HCT116 (cell line): ENCODE data around the gene DNAJC19. TPM values are rescaled to one million over a fixed set of nuclear protein-coding genes. Genes with fewer than 3 reads are reported as not detected.
"Not testable (repeated sequence)": the region's sequence is repeated elsewhere in the genome, so short reads cannot be mapped to it uniquely, and the experiment has no call there.

Experiments used
- ATAC-seq: fragments of 200-7000 bp; cut with Tn5 transposase; 2 replicates; pipeline ENCODE4 v1.9.1; 2020; ENCODE audit warnings: mild to moderate bottlenecking, moderate library complexity
- BruUV-seq: library from RNA; stranded (reverse); fragments of 400-500 nt; replicated peaks from 2 replicates; lab custom pipeline; 2021; lab: Mats Ljungman, UMichigan
- CTCF ChIA-PET: fragments of 300-600 bp; sonication (Branson Sonifier 250); formaldehyde crosslinking; loops from one replicate; lab custom pipeline; 2021; ENCODE audit warnings: antibody characterized with exemption; lab: Charles Lee
- POLR2A ChIA-PET: fragments of 300-600, 350-600 bp; sonication (Branson Sonifier 250); formaldehyde crosslinking; loops from one replicate; lab custom pipeline; 2021; ENCODE audit warnings: antibody characterized with exemption; lab: Charles Lee
- RAD21 ChIA-PET, 2 experiments: fragments of 300-600 bp; sonication (Branson Sonifier 250); formaldehyde crosslinking; loops; one replicate each; lab custom pipeline; 2023; ENCODE audit warnings: low total read pairs in 2 of 2; ENCODE audit not compliant: uncharacterized antibody in 2 of 2, unreplicated experiment in 2 of 2, low non-redundant PET in 1 of 2; lab: Charles Lee
- DNase-seq: peaks from one replicate; pipeline ENCODE4 v3.0.0-alpha.2; 2010; ENCODE audit warnings: low read depth, low spot score
- H2AFZ ChIP-seq: fragments of 200-600 bp; shearing (Covaris generic), sonication (generic); 2 replicates; pipeline ENCODE4 v1.6.1; 2017; ENCODE audit warnings: low read depth, mixed run types, mixed read lengths, antibody characterized with exemption, low read length; ENCODE audit not compliant: poor library complexity, severe bottlenecking
- H3K27ac ChIP-seq: 2 replicates; pipeline ENCODE4 v1.5.1; 2012; ENCODE audit warnings: low read depth, low read length
- H3K27me3 ChIP-seq: fragments of 200-600 bp; sonication (generic); 2 replicates; pipeline ENCODE4 v1.6.1; 2016; ENCODE audit warnings: mixed run types, low read length, mixed read lengths; ENCODE audit not compliant: insufficient read depth
- H3K36me3 ChIP-seq, 2 experiments: fragments of 200-500 bp in 1 of 2; fragments of 200-600 bp in 1 of 2; sonication (Bioruptor generic) in 1 of 2; sonication (generic) in 1 of 2; 2 replicates each; pipeline versions ENCODE4 v1.5.1 to v1.6.1; 2014 to 2016; ENCODE audit warnings: low read length in 2 of 2, inconsistent platforms in 1 of 2, mixed read lengths in 1 of 2, mixed run types in 1 of 2; ENCODE audit not compliant: insufficient read depth in 2 of 2, control insufficient read depth in 1 of 2
- H3K4me1 ChIP-seq, 2 experiments: fragments of 200-600 bp in 1 of 2; sonication (generic) in 1 of 2; 2 replicates each; pipeline versions ENCODE4 v1.5.1 to v1.6.1; 2012 to 2017; ENCODE audit warnings: low read length in 2 of 2, inconsistent platforms in 1 of 2, mild to moderate bottlenecking in 1 of 2, mixed read lengths in 1 of 2, mixed run types in 1 of 2, moderate library complexity in 1 of 2; ENCODE audit not compliant: insufficient read depth in 2 of 2, control insufficient read depth in 1 of 2
- H3K4me2 ChIP-seq: fragments of 200-600 bp; sonication (generic); 2 replicates; pipeline ENCODE4 v1.6.1; 2017; ENCODE audit warnings: mixed run types, low read length, mixed read lengths
- H3K4me3 ChIP-seq, 2 experiments: fragments of 200-600 bp in 1 of 2; sonication (generic) in 1 of 2; replicated peaks in 1 of 2; 2 replicates each; pipeline ENCODE4 v1.5.1; 2011 to 2016; ENCODE audit warnings: low read length in 2 of 2, control low read depth in 1 of 2, low read depth in 1 of 2, mild to moderate bottlenecking in 1 of 2, mixed read lengths in 1 of 2, mixed run types in 1 of 2
- H3K79me2 ChIP-seq: fragments of 200-600 bp; sonication (generic); 2 replicates; pipeline ENCODE4 v1.6.1; 2017; ENCODE audit warnings: mild to moderate bottlenecking, mixed run types, low read length, moderate library complexity, mixed read lengths; ENCODE audit not compliant: insufficient read depth
- H3K9ac ChIP-seq: fragments of 200-600 bp; sonication (generic); 2 replicates; pipeline ENCODE4 v1.6.1; 2016; ENCODE audit warnings: low read length, mixed read lengths
- H3K9me2 ChIP-seq: fragments of 200-600 bp; sonication (generic), shearing (Covaris generic); 2 replicates; pipeline ENCODE4 v1.6.1; 2017; ENCODE audit warnings: mixed run types, mild to moderate bottlenecking, moderate library complexity; ENCODE audit not compliant: insufficient read depth
- H3K9me3 ChIP-seq, 2 experiments: fragments of 200-500 bp in 1 of 2; fragments of 200-600 bp in 1 of 2; sonication (Bioruptor generic) in 1 of 2; sonication (generic) in 1 of 2; 2 replicates each; pipeline ENCODE4 v1.6.1; 2014 to 2017; ENCODE audit warnings: low read length in 2 of 2, mixed read lengths in 2 of 2, inconsistent platforms in 1 of 2, low read depth in 1 of 2, mild to moderate bottlenecking in 1 of 2, mixed run types in 1 of 2, moderate library complexity in 1 of 2; ENCODE audit not compliant: control insufficient read depth in 1 of 2, insufficient read depth in 1 of 2
- H4K20me1 ChIP-seq: fragments of 200-600 bp; sonication (generic), shearing (Covaris generic); 2 replicates; pipeline ENCODE4 v1.6.1; 2017; ENCODE audit warnings: mixed run types, mild to moderate bottlenecking, moderate library complexity; ENCODE audit not compliant: insufficient read depth
- ATF3 ChIP-seq: IDR thresholded peaks from 2 replicates; pipeline ENCODE4 v1.6.1; 2012
- CBX3 ChIP-seq: IDR thresholded peaks from 2 replicates; pipeline ENCODE4 v1.6.1; 2012; ENCODE audit warnings: low read depth
- CEBPB ChIP-seq: IDR thresholded peaks from 2 replicates; pipeline ENCODE4 v1.6.1; 2012; ENCODE audit warnings: low read depth
- ELF1 ChIP-seq: IDR thresholded peaks from 2 replicates; pipeline ENCODE4 v1.6.1; 2012; ENCODE audit warnings: low read depth, borderline replicate concordance
- EZH2phosphoT487 ChIP-seq: fragments of 200-600 bp; IDR thresholded peaks from 2 replicates; pipeline ENCODE4 v1.6.1; 2018; ENCODE audit warnings: antibody characterized with exemption, borderline replicate concordance
- FOSL1 ChIP-seq: IDR thresholded peaks from 2 replicates; pipeline ENCODE4 v1.6.1; 2012; ENCODE audit warnings: low read depth
- POLR2A ChIP-seq: IDR thresholded peaks from 2 replicates; pipeline ENCODE4 v1.7.0; 2011; ENCODE audit warnings: borderline replicate concordance; ENCODE audit not compliant: insufficient read depth, insufficient read length; ENCODE audit errors: extremely low read depth
- RAD21 ChIP-seq: IDR thresholded peaks from 2 replicates; pipeline ENCODE4 v1.6.1; 2012; ENCODE audit warnings: low read depth, mild to moderate bottlenecking
- SIN3A ChIP-seq: IDR thresholded peaks from 2 replicates; pipeline ENCODE4 v1.6.1; 2012; ENCODE audit warnings: low read depth
- SP1 ChIP-seq: IDR thresholded peaks from 2 replicates; pipeline ENCODE4 v1.6.1; 2012; ENCODE audit warnings: low read depth
- SRF ChIP-seq: IDR thresholded peaks from 2 replicates; pipeline ENCODE4 v1.6.1; 2012; ENCODE audit warnings: low read depth
- TCF7L2 ChIP-seq: IDR thresholded peaks from 2 replicates; pipeline ENCODE4 v1.7.0; 2011; ENCODE audit warnings: borderline replicate concordance, inconsistent platforms; ENCODE audit not compliant: insufficient read depth, insufficient read length; ENCODE audit errors: extremely low read depth
- YY1 ChIP-seq: IDR thresholded peaks from 2 replicates; pipeline ENCODE4 v1.6.1; 2011; ENCODE audit warnings: low read length, low read depth, moderate library complexity, mild to moderate bottlenecking; ENCODE audit not compliant: insufficient replicate concordance; ENCODE audit errors: extremely low read depth
- ZNF274 ChIP-seq: fragments of 200-500 bp; sonication (Bioruptor generic); IDR thresholded peaks from 2 replicates; pipeline ENCODE4 v1.6.1; 2014; ENCODE audit warnings: mild to moderate bottlenecking, low read depth, low read length, inconsistent platforms
- intact Hi-C: fragments of 100-400 bp; cut with micrococcal nuclease; formaldehyde crosslinking; loops from 2 replicates; pipeline ENCODE4 v1.10.0; 2022
- total RNA-seq: library from RNA; stranded (reverse); gene quantifications from one replicate; pipeline ENCODE4 v1.2.1, GENCODE V29; 2021; ENCODE audit not compliant: unreplicated experiment
- TF ChIP-seq, protein P1 (sequence below): IDR thresholded peaks from 2 replicates; pipeline ENCODE4 v1.6.1; 2012
- TF ChIP-seq, protein P2 (sequence below), 3 experiments: fragments of 200-600 bp in 1 of 3; sonication (generic) in 1 of 3; IDR thresholded peaks in 2 of 3; conservative IDR thresholded peaks in 1 of 3; 2 replicates each; pipeline ENCODE4 v1.5.1; 2012 to 2017; ENCODE audit warnings: low read depth in 2 of 3, low read length in 2 of 3, antibody characterized with exemption in 1 of 3, borderline replicate concordance in 1 of 3, control low read depth in 1 of 3, mild to moderate bottlenecking in 1 of 3, mixed read lengths in 1 of 3, mixed run types in 1 of 3, moderate library complexity in 1 of 3; ENCODE audit not compliant: insufficient read depth in 1 of 3
- TF ChIP-seq, protein P3 (sequence below): IDR thresholded peaks from 2 replicates; pipeline ENCODE4 v1.6.1; 2011; ENCODE audit warnings: mild to moderate bottlenecking, low read length, moderate library complexity; ENCODE audit not compliant: insufficient replicate concordance; ENCODE audit errors: extremely low read depth

DNAJC19 gene
- total RNA-seq, 1 experiment from 2014 or later = 61.2 TPM

DNA sequence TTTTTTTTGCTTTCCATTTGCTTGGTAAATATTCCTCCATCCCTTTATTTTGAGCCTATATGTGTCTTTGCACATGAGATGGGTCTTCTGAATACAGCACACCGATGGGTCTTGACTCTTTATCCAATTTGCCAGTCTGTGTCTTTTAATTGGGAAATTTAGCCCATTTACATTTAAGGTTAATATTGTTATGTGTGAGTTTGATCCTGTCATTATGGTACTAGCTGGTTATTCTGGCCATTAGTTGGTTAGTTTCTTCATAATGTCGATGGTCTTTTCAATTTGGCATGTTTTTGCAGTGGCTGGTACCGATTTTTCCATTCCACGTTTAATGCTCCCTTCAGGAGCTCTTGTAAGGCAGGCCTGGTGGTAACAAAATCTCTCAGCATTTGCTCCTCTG is 12.8 kb upstream of the DNAJC19 start:
- DNase-seq, H3K9ac ChIP-seq, H3K9me2 ChIP-seq, BruUV-seq, H3K79me2 ChIP-seq, intact Hi-C loops, H3K27me3 ChIP-seq, H4K20me1 ChIP-seq, POLR2A ChIA-PET, H3K4me3 ChIP-seq, H2AFZ ChIP-seq, CTCF ChIA-PET, H3K9me3 ChIP-seq, ATAC-seq, H3K36me3 ChIP-seq, H3K27ac ChIP-seq, H3K4me2 ChIP-seq, RAD21 ChIA-PET, H3K4me1 ChIP-seq: not testable (repeated sequence)

- POLR2A ChIA-PET = no interaction called here
- no peak for DNase-seq
- TF ChIP-seq POLR2A (no peak), YY1 (no peak), FOSL1 (no peak), CBX3 (no peak), ATF3 (no peak), CEBPB (no peak), SP1 (no peak), TCF7L2 (no peak), SRF (no peak), EZH2phosphoT487 (no peak), ZNF274 (no peak), ELF1 (no peak), SIN3A (no peak), RAD21 (no peak)
- TF ChIP-seq, protein P1, sequence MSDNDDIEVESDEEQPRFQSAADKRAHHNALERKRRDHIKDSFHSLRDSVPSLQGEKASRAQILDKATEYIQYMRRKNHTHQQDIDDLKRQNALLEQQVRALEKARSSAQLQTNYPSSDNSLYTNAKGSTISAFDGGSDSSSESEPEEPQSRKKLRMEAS = no peak
- TF ChIP-seq, protein P2, sequence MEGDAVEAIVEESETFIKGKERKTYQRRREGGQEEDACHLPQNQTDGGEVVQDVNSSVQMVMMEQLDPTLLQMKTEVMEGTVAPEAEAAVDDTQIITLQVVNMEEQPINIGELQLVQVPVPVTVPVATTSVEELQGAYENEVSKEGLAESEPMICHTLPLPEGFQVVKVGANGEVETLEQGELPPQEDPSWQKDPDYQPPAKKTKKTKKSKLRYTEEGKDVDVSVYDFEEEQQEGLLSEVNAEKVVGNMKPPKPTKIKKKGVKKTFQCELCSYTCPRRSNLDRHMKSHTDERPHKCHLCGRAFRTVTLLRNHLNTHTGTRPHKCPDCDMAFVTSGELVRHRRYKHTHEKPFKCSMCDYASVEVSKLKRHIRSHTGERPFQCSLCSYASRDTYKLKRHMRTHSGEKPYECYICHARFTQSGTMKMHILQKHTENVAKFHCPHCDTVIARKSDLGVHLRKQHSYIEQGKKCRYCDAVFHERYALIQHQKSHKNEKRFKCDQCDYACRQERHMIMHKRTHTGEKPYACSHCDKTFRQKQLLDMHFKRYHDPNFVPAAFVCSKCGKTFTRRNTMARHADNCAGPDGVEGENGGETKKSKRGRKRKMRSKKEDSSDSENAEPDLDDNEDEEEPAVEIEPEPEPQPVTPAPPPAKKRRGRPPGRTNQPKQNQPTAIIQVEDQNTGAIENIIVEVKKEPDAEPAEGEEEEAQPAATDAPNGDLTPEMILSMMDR (IDR thresholded peaks at IDR 0.05 in 2 of 3, conservative IDR thresholded peaks at IDR 0.05 in 1 of 3; ENCODE audit: borderline replicate concordance in 1 of 3, insufficient read depth in 1 of 3, low read depth in 2 of 3, low read length in 2 of 3) = no peak
- TF ChIP-seq, protein P3, sequence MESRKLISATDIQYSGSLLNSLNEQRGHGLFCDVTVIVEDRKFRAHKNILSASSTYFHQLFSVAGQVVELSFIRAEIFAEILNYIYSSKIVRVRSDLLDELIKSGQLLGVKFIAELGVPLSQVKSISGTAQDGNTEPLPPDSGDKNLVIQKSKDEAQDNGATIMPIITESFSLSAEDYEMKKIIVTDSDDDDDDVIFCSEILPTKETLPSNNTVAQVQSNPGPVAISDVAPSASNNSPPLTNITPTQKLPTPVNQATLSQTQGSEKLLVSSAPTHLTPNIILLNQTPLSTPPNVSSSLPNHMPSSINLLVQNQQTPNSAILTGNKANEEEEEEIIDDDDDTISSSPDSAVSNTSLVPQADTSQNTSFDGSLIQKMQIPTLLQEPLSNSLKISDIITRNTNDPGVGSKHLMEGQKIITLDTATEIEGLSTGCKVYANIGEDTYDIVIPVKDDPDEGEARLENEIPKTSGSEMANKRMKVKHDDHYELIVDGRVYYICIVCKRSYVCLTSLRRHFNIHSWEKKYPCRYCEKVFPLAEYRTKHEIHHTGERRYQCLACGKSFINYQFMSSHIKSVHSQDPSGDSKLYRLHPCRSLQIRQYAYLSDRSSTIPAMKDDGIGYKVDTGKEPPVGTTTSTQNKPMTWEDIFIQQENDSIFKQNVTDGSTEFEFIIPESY = no peak
Measured at GRCh38 chr3:180996415-180996932, 6.9 kb upstream of the DNAJC19 start.

More at GRCh38 chr3:180996415-180996932, 6.9 kb upstream of the DNAJC19 start:
- Histone ChIP-seq H3K4me3 (no peak overlapping the region), H3K9me3 (no peaks in the 10 kb centered on the region), H3K4me2 (no peak overlapping the region), H3K27me3 (peaks cover 38% of the 10 kb centered on the region), H3K9me2 (no peaks in the 10 kb centered on the region), H3K27ac (no peak overlapping the region), H3K4me1 (no peaks in the 10 kb centered on the region), H3K36me3 (no peaks in the 10 kb centered on the region), H3K79me2 (no peaks in the 10 kb centered on the region), H3K9ac (no peak overlapping the region), H2AFZ (no peak overlapping the region), H4K20me1 (no peaks in the 10 kb centered on the region)
- no peak for ATAC-seq
- intact Hi-C loops = no loop called here
- no TSS peak for BruUV-seq
- ChIA-PET CTCF (no interaction called here), RAD21 (no interaction called here)
